ENCODE results near the gene RIPK4.

The RIPK4 gene

GRCh38 chr21:41766883-41767605, at the start of gene RIPK4:
TSS of gene RIPK4 (minus strand) at chr21:41767052. CDS start at chr21:41767041, 11 bp downstream.
- DNase-seq: no peak

GRCh38 chr21:41815652-41816582, 49.1 kb upstream of the RIPK4 start:
- no peak for DNase-seq

- DNase-seq: no peak
These were observed 46.4 kb upstream of the RIPK4 start for GRCh38 chr21:41813226-41813625.

- no peak for DNase-seq
These were observed 45.8 kb upstream of the RIPK4 start for GRCh38 chr21:41812679-41813078.

GRCh38 chr21:41810597-41810932, 43.7 kb upstream of the RIPK4 start:
- DNase-seq: no peak

- no peak for DNase-seq
These were observed 43.2 kb upstream of the RIPK4 start for GRCh38 chr21:41809891-41810596.

- no peak for DNase-seq
These were observed 42.0 kb upstream of the RIPK4 start for GRCh38 chr21:41808846-41809245.

GRCh38 chr21:41808094-41808493, 41.2 kb upstream of the RIPK4 start:
- no peak for DNase-seq

- DNase-seq: no peak
These were observed 39.9 kb upstream of the RIPK4 start for GRCh38 chr21:41806773-41807172.

GRCh38 chr21:41805643-41806042, 38.8 kb upstream of the RIPK4 start:
- DNase-seq: no peak

GRCh38 chr21:41805038-41805437, 38.2 kb upstream of the RIPK4 start:
- no peak for DNase-seq

- DNase-seq: no peak
These were observed 37.5 kb upstream of the RIPK4 start for GRCh38 chr21:41804381-41804780.

GRCh38 chr21:41803316-41803715, 36.5 kb upstream of the RIPK4 start:
- no peak for DNase-seq

- peak; percentile 80 for DNase-seq
These were observed 35.8 kb upstream of the RIPK4 start for GRCh38 chr21:41802684-41803083.

- no peak for DNase-seq
These were observed 35.3 kb upstream of the RIPK4 start for GRCh38 chr21:41802198-41802584.

- DNase-seq: peak; percentile 8
These were observed 34.7 kb upstream of the RIPK4 start for GRCh38 chr21:41801321-41802197.

- no peak for DNase-seq
These were observed 33.8 kb upstream of the RIPK4 start for GRCh38 chr21:41800425-41801320.

- no peak for DNase-seq
These were observed 32.9 kb upstream of the RIPK4 start for GRCh38 chr21:41799763-41800162.

GRCh38 chr21:41798326-41798725, 31.5 kb upstream of the RIPK4 start:
- no peak for DNase-seq

- no peak for DNase-seq
These were observed 29.7 kb upstream of the RIPK4 start for GRCh38 chr21:41796476-41797080.

GRCh38 chr21:41795726-41796125, 28.9 kb upstream of the RIPK4 start:
- DNase-seq: no peak

Data from midbrain (tissue), 1 donor.